ENCODE results near the gene PLD2.

GRCh38 chr17:4856937-4857314 is 50.0 kb downstream of the PLD2 start:
- TF ChIP-seq CTCF (IDR thresholded peaks at IDR 0.05) (no peak), POLR2AphosphoS5 (IDR thresholded peaks at IDR 0.05) (no peak), EP300 (IDR thresholded peaks at IDR 0.05) (no peak)

All from gastroesophageal sphincter (tissue), 3 donors.